HL-60/S4 treated with phorbol 12-myristate 13-acetate at 8.2 ng/mL for 4 days and 3 days (cell line): ENCODE results near the gene SLC66A1.

Source experiments
- in situ Hi-C: fragments of 300-500 bp; cut with MboI; formaldehyde crosslinking; loops from 2 replicates; pipeline ENCODE4 v1.15.0; 2022; ENCODE audit warnings: low sequenced_read_pairs

The SLC66A1 gene

DNA sequence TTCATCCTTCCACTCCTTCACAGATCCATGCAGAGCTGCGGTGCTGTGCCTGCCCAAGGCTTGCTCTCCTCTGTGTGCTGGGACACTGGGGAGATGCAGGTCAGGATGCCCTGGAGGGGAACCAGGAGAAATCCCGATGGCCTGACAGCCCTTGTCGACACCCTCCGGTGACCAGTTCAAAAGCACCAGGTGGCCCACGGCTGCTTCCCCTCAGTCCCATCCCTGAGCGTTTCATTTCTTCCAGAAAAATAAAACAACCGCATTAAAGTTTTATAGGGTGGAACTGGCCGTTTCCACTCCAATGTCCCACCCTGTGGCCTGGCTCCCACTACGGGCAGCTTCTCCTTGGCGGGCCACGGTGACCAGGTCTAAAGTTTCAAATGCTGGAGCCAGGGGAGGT lies 48.3 kb downstream of the SLC66A1 start:
- in situ Hi-C loops = no loop called here

- in situ Hi-C loops = no loop called here
Observed at GRCh38 chr1:19360843-19361610, 48.9 kb downstream of the SLC66A1 start.

DNA sequence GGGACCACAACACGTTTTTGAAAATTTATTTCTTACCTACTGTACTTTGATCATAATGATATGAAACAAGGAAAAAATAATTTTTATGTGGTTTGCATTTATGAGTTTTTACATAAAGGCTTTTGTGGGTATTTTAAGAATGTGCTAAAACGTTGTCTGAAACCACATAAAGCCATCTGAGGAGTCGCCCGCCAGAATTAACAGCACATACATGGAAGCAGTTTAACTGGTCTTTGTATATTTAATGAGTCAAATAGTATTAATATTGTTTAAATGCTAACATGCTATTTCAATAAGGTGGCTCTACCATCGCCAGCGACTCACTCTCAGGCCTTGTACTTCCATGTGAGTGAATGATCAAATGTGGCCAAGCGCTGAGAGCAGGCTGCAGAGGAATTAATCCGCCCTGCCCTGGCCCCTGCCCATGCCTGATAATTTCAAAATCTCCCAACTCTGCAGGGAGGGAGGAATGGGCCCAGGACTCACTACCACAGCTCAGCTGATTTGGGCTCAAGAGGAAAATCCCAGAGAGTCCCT lies 49.6 kb downstream of the SLC66A1 start:
- in situ Hi-C loops = no loop called here

GRCh38 chr1:19363536-19364152 lies 51.5 kb downstream of the SLC66A1 start:
- in situ Hi-C loops = no loop called here

DNA sequence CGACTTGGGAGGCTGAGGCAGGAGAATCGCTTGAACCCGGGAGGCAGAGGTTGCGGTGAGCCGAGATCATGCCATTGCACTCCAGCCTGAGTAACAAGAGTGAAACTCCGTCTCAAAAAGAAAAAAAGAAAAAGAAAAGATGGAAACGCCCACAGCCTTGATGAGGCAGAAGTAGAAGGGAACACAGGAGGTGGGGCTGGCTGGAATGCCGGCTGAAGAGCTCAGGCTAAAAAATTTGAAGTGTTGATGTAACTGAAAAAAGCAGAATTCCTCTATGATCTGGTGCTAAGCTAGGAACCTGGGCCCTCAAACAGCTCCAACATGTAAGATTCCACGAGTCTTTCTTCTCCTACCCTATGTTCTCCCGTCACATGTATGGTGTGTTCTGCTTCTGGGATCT lies 53.6 kb downstream of the SLC66A1 start:
- in situ Hi-C loops = no loop called here

DNA sequence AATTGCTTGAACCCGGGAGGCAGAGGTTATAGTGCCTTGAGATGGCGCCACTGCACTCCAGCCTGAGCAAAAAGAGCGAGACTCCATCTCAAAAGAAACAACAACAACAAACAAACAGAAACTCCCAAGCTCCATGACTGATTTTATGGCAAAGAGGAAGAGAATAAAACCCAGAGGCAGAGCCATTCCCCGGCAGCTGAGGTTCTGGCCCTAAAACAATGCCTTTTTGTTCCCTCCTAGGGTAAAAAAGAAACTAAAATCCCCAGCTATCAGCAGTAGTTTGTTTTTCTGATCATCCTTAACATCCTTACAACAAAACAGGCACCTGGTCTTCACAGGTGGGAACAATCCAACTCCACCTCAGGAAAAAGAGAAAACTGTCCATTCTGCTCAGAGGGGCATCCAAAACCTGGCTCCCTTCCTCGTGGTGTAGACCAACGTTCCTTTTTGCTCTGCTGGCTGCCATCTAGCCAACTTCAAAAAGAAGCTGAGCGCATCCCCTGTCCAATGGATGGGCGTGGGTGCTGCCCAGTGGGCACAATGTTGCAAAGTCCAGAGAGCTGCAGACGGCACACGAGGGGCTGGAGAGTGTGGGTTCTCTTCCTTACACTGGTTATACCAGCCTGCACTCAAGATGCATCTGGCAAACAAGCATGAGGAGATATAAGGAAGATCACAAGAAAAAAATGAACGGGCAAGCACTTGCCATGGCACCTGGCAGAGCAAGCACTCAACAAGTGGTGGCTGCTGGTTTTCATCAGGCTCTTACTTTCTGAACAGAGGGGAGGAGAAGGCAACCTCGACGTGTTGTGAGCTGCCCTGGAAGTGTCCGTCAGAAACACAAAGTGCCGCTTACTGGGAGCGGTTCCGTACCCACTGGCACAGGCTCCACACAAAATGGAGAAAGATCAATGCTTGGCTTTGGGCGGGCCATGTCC lies 54.7 kb downstream of the SLC66A1 start:
- in situ Hi-C loops = no loop called here

GRCh38 chr1:19367584-19368041 lies 55.5 kb downstream of the SLC66A1 start:
- in situ Hi-C loops = no loop called here

DNA sequence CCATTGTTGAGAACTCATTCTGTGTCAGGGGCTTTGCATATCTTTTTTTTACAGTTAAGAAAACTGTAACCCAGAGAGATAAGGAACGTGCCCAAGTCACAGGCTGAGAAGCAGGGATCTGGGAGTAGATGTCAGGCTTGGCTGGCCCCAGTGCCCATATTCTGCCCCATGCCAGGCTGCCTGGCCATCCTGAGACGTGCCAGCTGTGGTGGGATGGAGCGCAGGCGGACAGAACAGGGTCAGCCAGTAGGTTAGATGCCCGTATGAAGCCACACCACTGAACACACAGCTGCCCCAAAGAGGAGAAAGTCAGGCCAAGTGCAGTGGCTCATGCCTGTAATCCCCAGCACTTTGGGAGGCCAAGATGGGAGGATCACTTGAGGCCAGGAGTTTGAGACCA lies 55.9 kb downstream of the SLC66A1 start:
- in situ Hi-C loops = no loop called here

DNA sequence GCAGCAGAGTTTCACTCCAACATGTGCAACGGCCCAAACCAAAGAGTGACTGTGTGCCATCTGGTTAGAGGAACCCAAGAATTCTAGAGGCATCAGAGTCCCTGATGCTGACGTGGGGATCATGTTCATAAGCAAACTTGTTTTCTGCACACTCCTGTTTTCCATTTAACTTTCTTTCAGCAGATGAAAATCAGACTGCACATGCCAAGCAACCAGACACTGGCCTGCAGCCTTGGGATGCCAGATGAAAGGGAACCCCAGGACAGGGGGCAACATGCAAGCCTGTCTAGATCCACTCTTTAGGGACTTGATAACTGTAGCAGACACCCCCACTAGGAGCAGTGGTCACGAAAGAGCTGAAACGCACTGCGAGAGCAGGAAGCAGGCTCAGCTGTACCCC lies 56.8 kb downstream of the SLC66A1 start:
- in situ Hi-C loops = no loop called here

GRCh38 chr1:19369396-19370090 lies 57.4 kb downstream of the SLC66A1 start:
- in situ Hi-C loops = no loop called here

GRCh38 chr1:19370453-19371170 lies 58.5 kb downstream of the SLC66A1 start:
- in situ Hi-C loops = no loop called here

DNA sequence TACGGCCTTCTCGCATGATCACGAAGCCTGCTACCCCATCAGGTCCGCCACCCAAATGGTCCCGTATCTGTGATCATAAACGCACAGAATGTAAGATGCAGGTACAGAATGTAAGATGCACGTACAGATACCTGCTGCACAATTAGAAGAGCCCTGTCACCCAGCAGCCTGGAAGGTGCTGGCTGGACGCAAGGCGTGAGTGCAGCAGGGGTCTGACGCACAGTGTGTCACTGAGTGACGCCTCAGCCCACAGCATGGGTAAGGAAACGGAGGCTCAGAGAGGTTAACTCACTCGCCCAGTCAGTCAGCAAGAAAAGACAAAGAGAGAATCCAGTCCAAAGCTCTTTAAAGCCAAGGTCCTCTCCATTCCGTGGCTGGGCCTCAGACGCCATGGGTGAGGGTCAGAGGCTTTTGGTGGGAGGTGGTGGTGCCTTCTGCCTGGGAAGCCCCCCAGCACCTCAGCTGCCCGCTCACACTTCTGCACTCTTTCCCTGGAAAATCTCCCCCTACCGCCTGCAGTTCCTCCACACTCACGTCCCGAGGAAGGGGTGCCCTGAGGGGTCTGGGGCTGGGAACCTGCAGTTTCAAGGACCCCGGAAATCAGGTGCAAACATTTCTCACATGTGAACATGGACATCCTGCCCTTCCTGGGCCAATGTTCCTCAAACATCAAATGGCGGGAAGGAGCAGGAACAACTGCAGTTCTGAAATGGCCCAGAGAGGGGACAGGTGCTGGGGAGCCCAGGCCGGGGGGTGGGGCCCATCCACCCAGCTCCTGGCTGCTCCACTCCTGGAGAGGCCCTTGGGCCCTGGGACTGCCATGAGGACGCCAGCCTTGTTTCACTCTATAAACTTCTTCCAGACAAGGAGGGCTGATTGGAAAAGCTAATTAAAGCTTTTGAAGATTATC lies 59.4 kb downstream of the SLC66A1 start:
- in situ Hi-C loops = no loop called here

DNA sequence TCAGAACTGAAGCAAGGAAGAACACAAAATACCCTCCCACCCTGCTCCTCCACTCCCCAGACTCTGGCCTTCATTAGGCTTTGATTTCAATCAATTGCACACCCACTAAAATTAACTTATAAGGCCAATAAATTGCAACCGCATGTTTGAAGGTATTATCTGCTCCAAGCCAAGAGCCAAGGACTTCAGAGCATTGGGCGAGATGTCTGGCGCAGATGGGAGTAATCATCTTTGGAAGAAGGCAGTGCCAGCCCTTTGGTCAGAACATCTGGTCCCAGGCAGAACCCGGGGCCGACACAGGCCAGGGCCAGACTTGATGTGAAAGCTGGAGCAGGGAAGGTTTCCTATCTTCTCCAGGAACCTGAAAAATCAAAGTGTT lies 60.0 kb downstream of the SLC66A1 start:
- in situ Hi-C loops = no loop called here

DNA sequence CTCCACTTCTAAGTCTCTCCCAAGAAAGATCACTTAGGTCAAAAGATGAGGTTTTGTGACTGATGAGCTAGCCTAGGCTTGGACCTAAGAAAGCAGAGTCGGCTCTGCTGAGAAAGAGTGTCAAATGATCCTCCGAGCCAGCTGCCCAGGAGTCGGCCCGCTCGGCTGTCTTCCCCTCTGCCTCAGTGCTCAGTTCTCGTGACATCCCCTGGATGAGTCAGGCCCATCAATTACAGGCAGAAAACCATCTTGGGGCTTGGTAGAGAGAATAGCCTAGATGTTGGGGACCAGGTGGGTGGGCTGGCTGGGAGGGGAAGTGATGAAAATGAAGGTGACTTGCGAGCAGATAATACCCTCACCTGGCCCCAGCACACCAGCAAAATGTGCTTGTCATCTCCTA lies 60.5 kb downstream of the SLC66A1 start:
- in situ Hi-C loops = no loop called here

GRCh38 chr1:19373211-19374082 lies 61.3 kb downstream of the SLC66A1 start:
- in situ Hi-C loops = no loop called here

DNA sequence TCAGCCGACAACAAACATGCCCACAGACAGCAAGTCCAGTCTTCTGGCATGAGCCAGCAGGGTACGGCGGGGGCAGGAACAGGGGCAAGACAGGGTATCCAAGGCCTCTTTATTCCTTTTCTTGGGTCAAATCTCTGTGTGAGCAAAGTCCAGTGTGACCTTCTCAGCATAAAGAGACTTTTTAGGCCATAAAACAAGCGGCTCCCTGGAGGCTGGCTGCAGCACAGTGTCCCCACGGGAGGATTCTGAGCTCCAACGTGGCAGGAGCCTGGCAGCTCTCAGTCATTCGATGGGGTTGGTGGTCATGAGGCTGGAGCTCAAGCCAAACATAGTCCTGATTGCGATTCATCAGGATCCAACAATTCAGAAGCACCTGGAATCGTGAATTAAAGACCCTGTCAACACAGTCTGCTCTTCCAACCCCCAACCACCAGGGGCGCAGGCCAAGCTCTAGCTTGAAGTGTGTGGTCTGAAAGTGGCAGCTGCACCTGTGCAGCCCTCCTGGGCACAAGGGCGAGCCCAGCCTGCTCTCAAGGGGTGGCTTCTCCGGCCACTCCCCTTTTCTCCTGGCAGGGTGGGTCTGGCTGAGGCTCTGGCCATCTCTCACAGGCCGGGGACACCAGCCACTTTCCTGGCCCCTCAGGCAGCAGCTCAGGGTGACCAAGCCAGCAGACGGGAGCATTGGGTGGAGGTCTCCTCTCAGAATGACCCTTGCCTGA lies 62.1 kb downstream of the SLC66A1 start:
- in situ Hi-C loops = no loop called here

DNA sequence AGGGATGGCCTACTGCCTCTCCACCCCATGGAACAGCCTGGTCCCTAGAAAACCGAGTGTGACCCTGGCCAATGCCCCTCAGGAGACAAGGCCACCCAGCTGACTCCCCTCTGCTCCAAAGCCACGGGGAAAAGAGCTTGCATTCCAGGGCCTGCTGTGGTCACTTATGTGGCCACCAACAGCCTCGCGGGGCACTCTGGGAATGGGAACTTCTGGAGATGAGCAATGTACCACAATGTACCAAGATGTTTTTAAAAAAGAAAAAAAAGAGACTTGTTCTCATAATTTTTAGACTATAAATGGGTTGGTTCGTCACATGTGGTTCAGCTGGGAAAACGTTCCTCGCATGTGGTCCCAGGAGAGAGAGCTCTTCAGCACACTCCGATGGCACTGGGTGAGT lies 62.8 kb downstream of the SLC66A1 start:
- in situ Hi-C loops = no loop called here
